A673 (cell line): ENCODE measurements around the gene TEAD1. TPM values are rescaled to one million over a fixed set of nuclear protein-coding genes. Genes with fewer than 3 reads are reported as not detected.

Experiments used
- BruUV-seq: library from RNA; stranded (reverse); fragments of 400-500 nt; replicated peaks from 2 replicates; lab custom pipeline; 2021; lab: Mats Ljungman, UMichigan
- CTCF ChIA-PET: fragments of 300-600 bp; sonication (Branson Sonifier 250); formaldehyde crosslinking; loops from one replicate; lab custom pipeline; 2022; ENCODE audit warnings: antibody characterized with exemption; lab: Charles Lee
- POLR2A ChIA-PET: fragments of 300-600 bp; sonication (Branson Sonifier 250); formaldehyde crosslinking; loops from one replicate; lab custom pipeline; 2022; ENCODE audit warnings: antibody characterized with exemption; ENCODE audit not compliant: low non-redundant PET; lab: Charles Lee
- DNase-seq: peaks from one replicate; pipeline ENCODE4 v3.0.0-alpha.2; 2015; ENCODE audit warnings: low spot score
- H3K27ac ChIP-seq: fragments of 200-600 bp; sonication (generic); 2 replicates; pipeline ENCODE4 v1.5.1; 2016; ENCODE audit warnings: mixed run types, low read depth, mild to moderate bottlenecking, mixed read lengths, antibody characterized with exemption, low read length; ENCODE audit not compliant: poor library complexity, severe bottlenecking
- H3K27me3 ChIP-seq: fragments of 200-600 bp; sonication (generic); replicated peaks from 2 replicates; pipeline ENCODE4 v1.6.1; 2017; ENCODE audit warnings: mixed run types, low read depth, mild to moderate bottlenecking, mixed read lengths, antibody characterized with exemption, low read length; ENCODE audit not compliant: insufficient read depth, poor library complexity
- H3K36me3 ChIP-seq: fragments of 200-600 bp; sonication (generic); 2 replicates; pipeline ENCODE4 v1.6.1; 2016; ENCODE audit warnings: mixed run types, mild to moderate bottlenecking, mixed read lengths, antibody characterized with exemption, low read length; ENCODE audit not compliant: insufficient read depth, poor library complexity, severe bottlenecking
- H3K4me1 ChIP-seq: fragments of 200-600 bp; sonication (generic); 2 replicates; pipeline ENCODE4 v1.6.1; 2017; ENCODE audit warnings: mixed run types, mild to moderate bottlenecking, mixed read lengths, antibody characterized with exemption, low read length; ENCODE audit not compliant: insufficient read depth, poor library complexity, severe bottlenecking
- H3K4me3 ChIP-seq: fragments of 200-600 bp; sonication (generic); 2 replicates; pipeline ENCODE4 v1.5.1; 2016; ENCODE audit warnings: low read depth, mixed run types, mild to moderate bottlenecking, mixed read lengths, low read length; ENCODE audit not compliant: poor library complexity, severe bottlenecking
- H3K9me3 ChIP-seq: fragments of 200-600 bp; sonication (generic); 2 replicates; pipeline ENCODE4 v1.6.1; 2016; ENCODE audit warnings: mixed run types, low read depth, mild to moderate bottlenecking, mixed read lengths, antibody characterized with exemption, low read length; ENCODE audit not compliant: poor library complexity, severe bottlenecking
- EZH2 ChIP-seq: fragments of 200-600 bp; sonication (generic); IDR thresholded peaks from 2 replicates; pipeline ENCODE4 v1.6.1; 2017; ENCODE audit warnings: borderline replicate concordance, low read depth, mild to moderate bottlenecking, mixed read lengths, antibody characterized with exemption, low read length; ENCODE audit not compliant: poor library complexity, severe bottlenecking
- intact Hi-C: fragments of 100-400 bp; cut with micrococcal nuclease; formaldehyde crosslinking; loops from one replicate; pipeline ENCODE4 v1.10.0; 2022; ENCODE audit not compliant: unreplicated experiment
- total RNA-seq: library from RNA; stranded (reverse); gene quantifications from 2 replicates; pipeline ENCODE4 v1.2.3, GENCODE V29; 2021
- TF ChIP-seq, protein P1 (sequence below): fragments of 300-800, 200-600 bp; sonication (generic); conservative IDR thresholded peaks from 2 replicates; pipeline ENCODE4 v1.5.1; 2017; ENCODE audit warnings: low read depth, mild to moderate bottlenecking, antibody characterized with exemption, low read length, moderate library complexity, mixed read lengths

Gene TEAD1
- total RNA-seq, 1 experiment from 2014 or later, result 81.8 TPM

DNA sequence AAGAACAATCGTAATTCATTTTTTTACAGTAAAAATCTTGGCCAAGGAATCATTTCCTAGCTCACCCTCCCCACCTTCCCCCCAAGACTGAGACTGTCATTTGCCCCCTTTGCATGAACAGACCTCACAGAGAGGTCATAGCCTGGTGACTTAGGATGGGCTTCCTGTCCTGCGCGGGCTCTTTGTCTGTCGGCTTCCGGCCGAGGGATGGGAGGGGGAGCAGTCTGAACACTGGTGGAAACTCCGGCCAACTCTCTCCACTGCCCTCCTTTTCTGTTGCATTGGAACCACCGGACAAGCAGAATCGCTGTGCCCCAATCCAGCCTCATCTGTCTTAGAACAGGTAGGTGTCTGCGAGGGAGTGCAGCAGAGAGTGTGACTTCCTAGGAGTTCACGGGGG lies 41.7 kb downstream of the TEAD1 start:
- CTCF ChIA-PET, result no interaction called here
- Histone ChIP-seq H3K4me3 (no peak overlapping the region), H3K4me1 (peaks cover 12% of the 10 kb centered on the region), H3K27me3 (no peaks in the 10 kb centered on the region), H3K36me3 (no peaks in the 10 kb centered on the region), H3K9me3 (no peaks in the 10 kb centered on the region), H3K27ac (no peak overlapping the region)
- BruUV-seq, result no TSS peak
- DNase-seq, result no peak
- POLR2A ChIA-PET, result no interaction called here
- intact Hi-C loops, result no loop called here
- TF ChIP-seq, protein P1, sequence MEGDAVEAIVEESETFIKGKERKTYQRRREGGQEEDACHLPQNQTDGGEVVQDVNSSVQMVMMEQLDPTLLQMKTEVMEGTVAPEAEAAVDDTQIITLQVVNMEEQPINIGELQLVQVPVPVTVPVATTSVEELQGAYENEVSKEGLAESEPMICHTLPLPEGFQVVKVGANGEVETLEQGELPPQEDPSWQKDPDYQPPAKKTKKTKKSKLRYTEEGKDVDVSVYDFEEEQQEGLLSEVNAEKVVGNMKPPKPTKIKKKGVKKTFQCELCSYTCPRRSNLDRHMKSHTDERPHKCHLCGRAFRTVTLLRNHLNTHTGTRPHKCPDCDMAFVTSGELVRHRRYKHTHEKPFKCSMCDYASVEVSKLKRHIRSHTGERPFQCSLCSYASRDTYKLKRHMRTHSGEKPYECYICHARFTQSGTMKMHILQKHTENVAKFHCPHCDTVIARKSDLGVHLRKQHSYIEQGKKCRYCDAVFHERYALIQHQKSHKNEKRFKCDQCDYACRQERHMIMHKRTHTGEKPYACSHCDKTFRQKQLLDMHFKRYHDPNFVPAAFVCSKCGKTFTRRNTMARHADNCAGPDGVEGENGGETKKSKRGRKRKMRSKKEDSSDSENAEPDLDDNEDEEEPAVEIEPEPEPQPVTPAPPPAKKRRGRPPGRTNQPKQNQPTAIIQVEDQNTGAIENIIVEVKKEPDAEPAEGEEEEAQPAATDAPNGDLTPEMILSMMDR, result no peak

DNA sequence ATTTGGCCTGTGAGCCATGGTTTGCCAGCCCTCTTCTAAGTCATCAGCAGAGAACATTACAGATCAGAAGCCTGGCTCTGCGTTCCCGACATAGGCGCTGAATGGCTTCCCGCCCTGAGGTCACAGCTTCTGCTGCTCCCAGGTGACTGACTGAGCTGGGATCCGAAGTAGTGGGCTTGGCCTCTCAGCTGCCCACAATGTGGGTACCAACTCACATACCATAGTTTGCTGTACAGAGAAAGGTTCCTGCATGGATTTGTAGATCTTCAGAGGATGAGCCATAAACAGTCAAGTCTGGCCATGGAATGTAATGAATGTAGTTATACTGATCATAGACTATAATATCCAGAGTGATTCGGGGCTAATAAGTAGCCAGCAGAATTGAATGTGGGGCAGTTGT lies 42.6 kb downstream of the TEAD1 start:
- DNase-seq, result no peak
- Histone ChIP-seq H3K27ac (no peak overlapping the region), H3K4me1 (peaks cover 16% of the 10 kb centered on the region), H3K9me3 (no peaks in the 10 kb centered on the region), H3K36me3 (no peaks in the 10 kb centered on the region), H3K27me3 (no peaks in the 10 kb centered on the region), H3K4me3 (no peak overlapping the region)
- no peak for TF ChIP-seq EZH2
- TF ChIP-seq, protein P1, result no peak
- POLR2A ChIA-PET, result no interaction called here
- intact Hi-C loops, result no loop called here
- CTCF ChIA-PET, result no interaction called here
- no TSS peak for BruUV-seq

DNA sequence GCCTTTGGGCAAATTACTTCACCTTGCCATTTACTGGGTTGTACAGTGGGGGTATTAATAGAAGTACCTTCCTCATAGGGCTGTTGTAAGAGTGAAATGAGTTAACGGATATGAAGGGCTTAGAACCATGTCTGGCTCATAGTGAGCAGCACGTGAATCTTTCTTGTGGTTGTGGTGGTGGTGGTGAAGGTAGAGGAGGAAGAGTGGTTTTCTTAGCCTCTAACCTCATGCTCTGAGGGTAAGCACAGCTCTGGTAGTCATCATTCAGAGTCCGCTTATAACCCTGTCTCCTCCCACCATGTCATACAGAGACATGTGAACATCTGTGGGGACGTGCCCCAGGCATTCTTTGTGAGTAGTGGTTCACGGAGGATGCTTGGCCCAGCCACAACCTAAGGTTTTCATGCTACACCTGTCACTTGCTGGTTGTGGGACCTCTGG lies 43.6 kb downstream of the TEAD1 start:
- intact Hi-C loops, result no loop called here
- TF ChIP-seq, protein P1, result no peak
- no peak for TF ChIP-seq EZH2
- Histone ChIP-seq H3K36me3 (no peaks in the 10 kb centered on the region), H3K4me3 (no peak overlapping the region), H3K27ac (no peak overlapping the region), H3K27me3 (no peaks in the 10 kb centered on the region), H3K4me1 (peaks cover 24% of the 10 kb centered on the region), H3K9me3 (no peaks in the 10 kb centered on the region)
- ChIA-PET POLR2A (no interaction called here), CTCF (no interaction called here)
- BruUV-seq, result no TSS peak
- DNase-seq, result no peak
